ENCODE data around the gene ADGRB3.
"Not testable (repeated sequence)": the region's sequence is repeated elsewhere in the genome, so short reads cannot be mapped to it uniquely, and the experiment has no call there.

Gene ADGRB3

GRCh38 chr6:68895929-68896328, 260.8 kb downstream of the ADGRB3 start:
- H3K4me3 ChIP-seq (ENCODE audit: low read depth, low read length) = no peak overlapping the region
- TF ChIP-seq CTCF (IDR thresholded peaks at IDR 0.05; ENCODE audit: low read depth, low read length) = no peak

GRCh38 chr6:68901044-68901443, 266.0 kb downstream of the ADGRB3 start:
- TF ChIP-seq CTCF (IDR thresholded peaks at IDR 0.05; ENCODE audit: low read depth, low read length) = no peak
- H3K4me3 ChIP-seq (ENCODE audit: low read depth, low read length) = no peak overlapping the region

GRCh38 chr6:68911334-68911733, 276.3 kb downstream of the ADGRB3 start:
- no peak overlapping the region for H3K4me3 ChIP-seq (ENCODE audit: low read depth, low read length)
- no peak for TF ChIP-seq CTCF (IDR thresholded peaks at IDR 0.05; ENCODE audit: low read depth, low read length)

- TF ChIP-seq CTCF (IDR thresholded peaks at IDR 0.05; ENCODE audit: low read depth, low read length) = no peak
- H3K4me3 ChIP-seq (ENCODE audit: low read depth, low read length) = no peak overlapping the region
Measured at GRCh38 chr6:68911811-68912210, 276.7 kb downstream of the ADGRB3 start.

- not testable (repeated sequence) for H3K4me3 ChIP-seq (ENCODE audit: low read depth, low read length)
Measured at GRCh38 chr6:68912805-68913204, 277.7 kb downstream of the ADGRB3 start.

- no peak for TF ChIP-seq CTCF (IDR thresholded peaks at IDR 0.05; ENCODE audit: low read depth, low read length)
- H3K4me3 ChIP-seq (ENCODE audit: low read depth, low read length) = no peak overlapping the region
Measured at GRCh38 chr6:68915586-68915985, 280.5 kb downstream of the ADGRB3 start.

GRCh38 chr6:68919537-68919936, 284.5 kb downstream of the ADGRB3 start:
- H3K4me3 ChIP-seq (ENCODE audit: low read depth, low read length) = no peak overlapping the region
- TF ChIP-seq CTCF (IDR thresholded peaks at IDR 0.05; ENCODE audit: low read depth, low read length) = no peak

- no peak for TF ChIP-seq CTCF (IDR thresholded peaks at IDR 0.05; ENCODE audit: low read depth, low read length)
Measured at GRCh38 chr6:68941345-68941744, 306.3 kb downstream of the ADGRB3 start.

More at GRCh38 chr6:68941345-68941744, 306.3 kb downstream of the ADGRB3 start:
- no peak overlapping the region for H3K4me3 ChIP-seq (ENCODE audit: low read depth, low read length)
